MV-4-11 (cell line): ENCODE results near the gene CCL19.
"Not testable (repeated sequence)": the region's sequence is repeated elsewhere in the genome, so short reads cannot be mapped to it uniquely, and the experiment has no call there.

Source experiments
- DNase-seq: peaks from one replicate; lab custom pipeline; 2025; lab: John Stamatoyannopoulos, UW

CCL19 gene

DNA sequence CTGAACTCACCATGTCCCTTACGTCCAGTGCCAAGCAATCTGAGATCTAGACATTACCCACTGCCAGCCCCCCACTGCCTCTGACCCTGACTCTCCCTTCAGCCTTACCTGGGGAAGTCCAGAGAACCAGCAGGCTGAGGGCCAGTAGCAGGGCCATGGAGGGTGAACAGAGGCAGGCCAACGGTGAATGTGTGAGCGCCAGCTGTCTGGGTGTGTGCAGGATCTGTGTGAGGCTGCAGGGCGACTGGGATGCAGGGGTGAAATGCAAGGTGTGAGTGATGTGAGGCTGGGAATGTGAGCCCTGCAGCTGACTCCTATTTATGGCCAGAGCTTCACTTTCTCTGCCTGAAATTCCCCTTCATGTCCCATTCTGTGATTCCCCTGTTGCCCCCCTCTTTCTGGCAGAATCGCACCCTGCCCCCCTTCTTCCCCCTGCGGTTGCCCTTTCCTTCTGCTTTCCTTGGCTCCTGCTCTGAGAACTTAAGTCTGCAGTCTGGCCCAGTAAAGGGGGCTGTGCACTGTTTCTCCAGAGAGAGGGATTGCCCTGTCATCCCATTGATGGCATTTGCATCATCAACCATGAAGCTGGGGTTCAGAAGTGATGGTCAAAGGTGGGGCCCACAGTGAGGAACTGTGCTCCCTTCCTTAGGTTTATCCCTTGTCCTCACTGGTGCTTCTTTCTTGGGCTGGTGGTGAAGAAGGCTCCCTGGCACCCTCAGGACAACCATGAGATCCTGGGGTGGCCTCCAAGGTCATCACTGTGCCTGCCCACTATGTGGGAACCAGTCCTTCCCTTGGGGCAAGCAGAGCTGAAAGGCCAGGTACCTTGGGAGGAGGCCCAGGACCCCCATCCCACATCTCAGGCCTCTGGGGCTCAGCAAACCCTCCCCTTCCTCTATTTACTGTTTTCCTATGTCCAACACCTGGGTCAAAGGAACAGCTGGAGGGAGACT, at the start of gene CCL19:
CCL19 (minus strand) TSS at position 294 of the 953 bp plus-strand sequence; CDS start at position 157, 137 bp downstream.
- no peak for DNase-seq

GRCh38 chr9:34740176-34740575, 49.1 kb upstream of the CCL19 start:
- DNase-seq, result not testable (repeated sequence)

DNA sequence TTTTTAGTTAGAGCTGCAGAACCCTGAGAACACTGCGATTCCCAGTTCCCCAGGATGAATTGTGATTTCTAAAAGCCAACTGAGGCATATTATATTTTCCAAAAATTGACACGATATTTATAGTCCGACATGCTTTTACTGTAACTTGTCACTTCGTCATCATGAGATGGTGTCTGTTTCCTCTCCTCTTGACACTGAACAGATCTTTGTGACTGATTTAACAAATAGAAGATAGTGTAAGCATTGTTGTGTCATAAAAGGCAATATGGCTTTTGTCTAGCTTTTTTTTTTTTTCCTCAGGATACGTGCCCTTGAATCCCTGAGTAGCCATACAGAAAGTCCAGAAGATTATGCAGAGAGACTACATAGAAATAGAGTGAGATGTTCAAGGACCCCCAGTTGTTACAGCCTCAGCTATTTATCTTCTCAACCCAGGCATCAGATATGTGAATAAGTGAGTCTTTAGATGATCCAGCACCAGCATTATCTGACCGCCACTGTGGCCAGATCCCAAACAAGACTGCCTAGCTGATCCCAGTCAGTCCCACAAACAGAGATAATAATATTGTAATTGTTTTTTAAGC, 46.7 kb upstream of the CCL19 start:
- DNase-seq, result no peak

DNA sequence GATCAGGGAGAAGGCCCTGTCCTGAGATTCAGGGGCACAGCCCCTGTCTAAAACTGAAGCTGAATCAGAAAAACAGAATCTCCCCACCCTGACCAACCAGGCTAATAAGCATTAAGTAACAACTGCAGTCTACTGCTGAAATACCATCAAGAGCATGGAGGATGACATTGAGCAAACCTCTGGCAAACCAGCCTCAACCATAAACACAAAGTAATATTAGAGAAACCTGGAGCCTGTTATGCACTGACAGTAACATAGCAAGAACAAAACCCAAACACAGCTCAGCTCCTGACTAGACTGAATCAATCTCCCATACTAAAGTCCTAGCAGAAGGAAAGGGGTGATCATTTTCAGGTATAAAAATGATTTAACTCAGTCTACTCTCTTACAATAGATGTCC, 43.6 kb upstream of the CCL19 start:
- DNase-seq, result no peak

GRCh38 chr9:34732886-34733285, 41.8 kb upstream of the CCL19 start:
- DNase-seq, result no peak

DNA sequence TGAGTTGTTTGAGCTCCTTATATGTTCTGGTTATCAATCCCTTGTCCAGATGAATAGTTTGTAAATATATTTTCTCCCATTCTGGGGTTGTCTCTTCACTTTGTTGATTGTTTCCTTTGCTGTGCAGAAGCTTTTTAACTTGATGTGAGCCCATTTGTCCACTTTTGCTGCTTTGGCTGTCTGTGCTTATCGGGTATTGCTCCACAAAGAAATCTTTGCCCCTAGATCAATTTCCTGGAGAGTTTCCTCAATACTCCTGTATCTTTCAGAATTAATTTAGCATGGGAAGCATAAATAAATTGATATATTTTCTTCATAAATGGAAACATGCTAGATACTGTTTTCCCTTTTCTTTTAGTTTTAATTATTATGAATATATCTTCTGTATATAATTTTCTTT, 41.4 kb upstream of the CCL19 start:
- no peak for DNase-seq

GRCh38 chr9:34723141-34723540, 32.1 kb upstream of the CCL19 start:
- DNase-seq, result no peak

GRCh38 chr9:34719769-34720025, 28.6 kb upstream of the CCL19 start:
- DNase-seq, result not testable (repeated sequence)

DNA sequence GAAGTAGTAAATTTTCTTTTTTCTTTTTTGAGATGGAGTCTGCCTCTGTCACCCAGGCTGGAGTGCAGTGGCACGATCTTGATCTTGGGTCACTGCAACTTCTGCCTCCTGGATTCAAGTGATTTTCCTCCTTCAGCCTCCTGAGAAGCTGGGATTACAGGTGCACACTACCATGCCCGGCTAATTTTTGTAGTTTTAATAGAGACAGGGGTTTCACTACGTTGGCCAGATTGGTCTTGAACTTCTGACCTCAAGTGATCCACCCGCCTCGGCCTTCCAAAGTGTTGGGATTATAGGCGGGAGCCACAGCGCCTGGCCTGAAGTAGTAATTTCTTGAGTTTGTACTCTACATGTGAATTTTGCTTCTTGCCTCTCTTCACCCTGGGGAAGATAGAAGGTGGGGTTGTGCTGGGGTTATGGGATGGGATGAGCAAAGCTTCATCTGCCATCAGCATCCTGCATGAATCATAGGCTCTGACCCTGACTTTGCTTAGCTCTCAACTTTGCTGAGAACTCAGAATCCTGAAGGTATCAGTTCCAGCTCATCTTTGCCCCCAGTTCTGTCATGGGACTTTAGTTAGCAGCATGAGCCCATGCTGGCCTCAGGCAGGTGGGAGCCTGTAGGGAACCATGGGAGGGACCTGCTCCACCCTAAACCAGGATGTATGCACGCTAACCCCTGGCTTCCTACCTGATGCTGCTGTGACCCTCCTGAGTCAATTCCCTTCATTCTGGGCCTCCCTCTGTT, 28.1 kb upstream of the CCL19 start:
- no peak for DNase-seq

DNA sequence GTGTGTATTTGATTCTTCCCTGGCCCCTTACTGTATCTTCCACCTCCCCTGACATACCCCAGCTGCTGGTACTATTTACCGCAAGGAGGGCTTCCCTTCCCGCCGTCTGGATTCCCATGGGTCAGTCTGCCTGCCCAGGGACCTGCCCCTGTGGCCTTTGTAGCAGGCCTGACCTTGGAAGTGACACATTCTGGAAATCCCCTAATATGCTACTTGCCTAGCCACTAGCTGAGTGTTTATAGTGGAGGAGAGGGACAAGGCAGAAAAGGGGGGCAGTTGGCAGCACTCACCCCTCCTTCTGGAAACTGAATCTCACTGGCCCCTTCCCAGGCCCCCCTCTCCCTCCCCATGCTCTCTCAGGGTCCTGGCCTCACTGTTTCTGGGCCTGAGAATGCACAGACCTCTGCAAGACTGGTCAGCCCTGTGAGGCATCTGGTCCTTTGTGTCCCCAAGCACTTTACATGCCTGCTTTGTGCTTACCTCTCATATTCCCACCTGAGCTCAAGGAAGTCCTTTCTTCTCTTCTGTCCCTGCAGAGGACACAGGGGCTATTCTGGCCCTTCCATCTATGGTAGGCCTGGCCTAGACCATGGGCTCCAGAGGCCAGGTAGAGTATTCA, 27.0 kb upstream of the CCL19 start:
- no peak for DNase-seq

GRCh38 chr9:34716711-34717110, 25.6 kb upstream of the CCL19 start:
- DNase-seq, result no peak

- no peak for DNase-seq
These were observed 24.7 kb upstream of the CCL19 start for GRCh38 chr9:34715639-34716215.

DNA sequence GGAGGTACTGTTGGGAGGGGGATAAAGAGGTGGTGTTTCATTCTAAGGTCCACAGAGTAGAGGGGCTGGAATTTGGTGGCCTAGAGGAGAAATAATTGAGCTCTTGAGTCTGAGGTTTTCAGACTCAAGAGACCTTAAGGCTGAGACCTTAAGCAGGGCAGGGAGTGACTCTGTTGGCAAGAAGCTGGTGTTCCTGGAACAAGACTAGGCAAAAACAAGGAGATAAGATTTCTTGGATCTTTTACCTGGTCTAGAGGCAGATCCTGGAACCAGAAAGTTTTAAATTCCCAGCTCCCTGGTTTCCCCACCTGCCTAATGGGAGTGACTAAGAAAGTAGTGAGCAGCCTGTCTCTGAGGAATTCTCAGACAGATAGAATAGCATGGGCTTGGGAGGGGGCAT, 22.9 kb upstream of the CCL19 start:
- DNase-seq, result no peak

GRCh38 chr9:34712140-34712539, 21.1 kb upstream of the CCL19 start:
- no peak for DNase-seq

- DNase-seq, result peak; percentile 26
These were observed 18.9 kb upstream of the CCL19 start, which contains the start of gene CCL21 for GRCh38 chr9:34710023-34710422. CCL21 (minus strand) TSS chr9:34710136; CDS start chr9:34710066, 70 bp downstream.

GRCh38 chr9:34709196-34709978, 18.3 kb upstream of the CCL19 start:
- DNase-seq, result no peak

GRCh38 chr9:34707130-34707529, 16.1 kb upstream of the CCL19 start:
- no peak for DNase-seq

DNA sequence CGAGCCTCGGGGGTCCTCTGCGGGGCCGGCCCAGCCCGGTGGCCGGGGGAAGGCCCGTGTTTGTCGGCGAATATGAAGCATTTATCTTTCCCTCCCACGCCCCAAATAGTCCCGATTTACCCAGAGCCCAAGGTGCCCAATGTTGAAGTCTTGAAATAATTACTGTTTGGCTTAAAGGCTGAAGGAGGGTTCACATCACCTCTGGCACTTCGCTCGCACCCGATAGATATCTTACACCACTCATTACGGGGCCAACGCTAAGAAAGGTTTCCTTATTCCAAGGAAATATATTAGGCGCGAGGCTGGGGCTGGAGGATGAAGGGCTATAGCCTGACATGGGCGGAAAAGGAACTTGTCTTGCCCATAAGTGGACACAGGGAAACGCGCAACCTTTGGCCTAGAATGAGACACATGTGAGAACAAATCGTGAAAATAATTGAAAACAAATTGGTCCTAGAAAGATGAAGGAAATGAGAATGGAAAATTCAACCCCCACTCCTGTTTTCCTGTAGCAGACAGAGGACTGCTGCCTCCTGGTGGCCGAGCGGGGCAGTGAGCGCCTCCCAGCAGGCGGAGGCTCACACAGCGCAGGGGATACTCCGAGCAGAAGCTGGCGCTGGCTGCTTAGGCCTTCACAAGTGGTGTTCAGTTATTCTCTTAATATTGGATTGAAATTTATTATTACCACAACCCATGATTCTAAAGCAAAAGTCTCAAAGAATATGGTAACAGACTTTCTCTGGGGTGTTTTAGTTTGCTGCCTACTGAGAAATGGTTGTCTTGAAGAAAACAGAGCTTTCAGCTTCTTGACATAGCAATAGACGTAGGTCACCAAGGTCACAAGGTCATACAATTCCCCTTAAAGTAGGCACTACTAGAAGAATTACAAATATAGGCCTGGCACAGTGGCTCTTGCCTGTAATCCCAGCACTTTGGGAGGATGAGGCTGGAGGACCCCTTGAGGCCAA, 11.0 kb upstream of the CCL19 start:
- peak; percentile 64 for DNase-seq

DNA sequence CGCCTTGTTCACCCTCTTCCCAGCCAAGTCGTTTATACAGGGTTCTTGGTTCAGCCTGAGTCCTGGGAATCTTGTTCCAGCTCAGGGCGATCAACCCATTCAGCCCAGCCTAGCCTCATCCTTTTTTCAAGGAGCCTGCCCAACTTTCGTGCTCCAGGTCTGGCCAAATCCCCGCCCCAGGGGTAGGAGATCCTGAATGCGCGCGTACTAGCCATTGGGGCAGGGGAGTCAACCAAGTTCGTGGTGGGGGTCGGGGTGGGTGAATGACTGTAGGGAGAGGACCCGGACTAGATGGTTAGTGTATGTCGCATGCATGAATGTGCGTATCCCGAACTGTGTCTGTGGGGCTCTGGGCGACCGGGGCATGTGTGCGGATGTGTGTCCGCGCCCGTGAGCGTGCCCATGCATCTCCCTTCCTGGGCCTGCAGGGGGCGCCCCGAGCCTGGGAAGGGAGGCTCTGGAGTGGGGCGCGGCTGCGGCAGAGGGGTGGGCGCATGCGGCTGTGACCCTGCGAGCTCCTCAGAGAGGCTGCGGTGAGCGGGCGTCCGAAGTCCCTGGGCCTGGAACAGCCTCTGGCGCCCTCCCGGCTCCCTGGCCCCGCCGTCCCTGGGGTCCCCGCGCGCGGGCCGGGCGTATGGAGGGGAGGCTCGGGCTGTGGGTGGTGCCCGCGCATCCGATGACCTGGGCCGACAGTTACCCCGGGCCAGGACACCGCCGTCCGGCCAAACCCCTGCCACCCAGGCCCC, 10.1 kb upstream of the CCL19 start:
- peak; percentile 23 for DNase-seq
